H9 (cell line): ENCODE results near the gene CALML4. TPM values are rescaled to one million over a fixed set of nuclear protein-coding genes. Genes with fewer than 3 reads are reported as not detected.

ENCODE experiments used
- DNase-seq: peaks from one replicate; pipeline ENCODE4 v3.0.0-alpha.2; 2017
- H2AFZ ChIP-seq: one replicate; pipeline ENCODE4 v1.6.1; 2013; ENCODE audit warnings: mild to moderate bottlenecking, low read length, control low read depth, moderate library complexity
- H2AK5ac ChIP-seq: 2 replicates; pipeline ENCODE4 v1.6.1; 2013; ENCODE audit warnings: low read length, control low read depth, mixed read lengths; ENCODE audit not compliant: insufficient read length
- H2BK120ac ChIP-seq: one replicate; pipeline ENCODE4 v1.6.1; 2013; ENCODE audit warnings: low read depth, mild to moderate bottlenecking, low read length, control low read depth, inconsistent platforms; ENCODE audit not compliant: poor library complexity, severe bottlenecking
- H2BK12ac ChIP-seq: 2 replicates; pipeline ENCODE4 v1.6.1; 2013; ENCODE audit warnings: low read length, control low read depth, mixed read lengths, low read depth; ENCODE audit not compliant: insufficient read length
- H2BK15ac ChIP-seq: 2 replicates; pipeline ENCODE4 v1.6.1; 2013; ENCODE audit warnings: low read depth, low read length, control low read depth
- H2BK20ac ChIP-seq: one replicate; pipeline ENCODE4 v1.6.1; 2013; ENCODE audit warnings: low read depth, mild to moderate bottlenecking, low read length, control low read depth, inconsistent platforms; ENCODE audit not compliant: poor library complexity, severe bottlenecking
- H2BK5ac ChIP-seq: 2 replicates; pipeline ENCODE4 v1.6.1; 2013; ENCODE audit warnings: low read length, control low read depth, mixed read lengths; ENCODE audit not compliant: insufficient read length
- H3K14ac ChIP-seq: 2 replicates; pipeline ENCODE4 v1.6.1; 2013; ENCODE audit warnings: low read length, control low read depth; ENCODE audit not compliant: insufficient read depth
- H3K18ac ChIP-seq: 2 replicates; pipeline ENCODE4 v1.6.1; 2013; ENCODE audit warnings: low read depth, mild to moderate bottlenecking, mixed read lengths, low read length, control low read depth; ENCODE audit not compliant: insufficient read length
- H3K23ac ChIP-seq: 2 replicates; pipeline ENCODE4 v1.6.1; 2013; ENCODE audit warnings: low read length, control low read depth, mixed read lengths, low read depth; ENCODE audit not compliant: insufficient read length
- H3K23me2 ChIP-seq: 2 replicates; pipeline ENCODE4 v1.6.1; 2013; ENCODE audit warnings: low read depth, mild to moderate bottlenecking, mixed read lengths, low read length, control low read depth; ENCODE audit not compliant: insufficient read length, poor library complexity, severe bottlenecking
- H3K27ac ChIP-seq: 2 replicates; pipeline ENCODE4 v1.5.1; 2013; ENCODE audit warnings: low read length, control low read depth, mixed read lengths, low read depth; ENCODE audit not compliant: insufficient read length
- H3K27me3 ChIP-seq: 2 replicates; pipeline ENCODE4 v1.6.1; 2013; ENCODE audit warnings: low read length, control low read depth, inconsistent platforms; ENCODE audit not compliant: insufficient read depth
- H3K4ac ChIP-seq: 2 replicates; pipeline ENCODE4 v1.6.1; 2013; ENCODE audit warnings: low read depth, mild to moderate bottlenecking, control low read depth, inconsistent platforms, low read length, moderate library complexity
- H3K4me1 ChIP-seq: 2 replicates; pipeline ENCODE4 v1.6.1; 2013; ENCODE audit warnings: low read length, control low read depth, inconsistent platforms; ENCODE audit not compliant: insufficient read depth
- H3K4me2 ChIP-seq: 2 replicates; pipeline ENCODE4 v1.6.1; 2013; ENCODE audit warnings: low read length, control low read depth, mixed read lengths; ENCODE audit not compliant: insufficient read length, insufficient read depth
- H3K56ac ChIP-seq: 2 replicates; pipeline ENCODE4 v1.6.1; 2013; ENCODE audit warnings: low read depth, mild to moderate bottlenecking, mixed read lengths, low read length, control low read depth; ENCODE audit not compliant: insufficient read length
- H3K79me1 ChIP-seq: 2 replicates; pipeline ENCODE4 v1.6.1; 2013; ENCODE audit warnings: low read depth, mild to moderate bottlenecking, moderate library complexity, low read length, control low read depth, inconsistent platforms; ENCODE audit not compliant: insufficient read depth, poor library complexity, severe bottlenecking
- H3K79me2 ChIP-seq: 2 replicates; pipeline ENCODE4 v1.6.1; 2013; ENCODE audit warnings: low read length, control low read depth, inconsistent platforms; ENCODE audit not compliant: insufficient read depth
- H3K9ac ChIP-seq: 2 replicates; pipeline ENCODE4 v1.6.1; 2013; ENCODE audit warnings: low read length, control low read depth, mixed read lengths; ENCODE audit not compliant: insufficient read length; ENCODE audit errors: extremely low read depth
- H3K9me3 ChIP-seq: one replicate; pipeline ENCODE4 v1.6.1; 2013; ENCODE audit warnings: low read depth, low read length, inconsistent platforms; ENCODE audit not compliant: control insufficient read depth
- H3T11ph ChIP-seq: one replicate; pipeline ENCODE4 v1.6.1; 2013; ENCODE audit warnings: mild to moderate bottlenecking, low read length, control low read depth, inconsistent platforms
- H4K20me1 ChIP-seq: one replicate; pipeline ENCODE4 v1.6.1; 2013; ENCODE audit not compliant: control insufficient read depth, insufficient read length, insufficient read depth
- H4K5ac ChIP-seq: 2 replicates; pipeline ENCODE4 v1.6.1; 2013; ENCODE audit warnings: low read depth, mild to moderate bottlenecking, mixed read lengths, low read length, control low read depth; ENCODE audit not compliant: insufficient read length
- H4K8ac ChIP-seq: replicated peaks from 2 replicates; pipeline ENCODE4 v1.6.1; 2013; ENCODE audit warnings: low read length, control low read depth, mixed read lengths, low read depth; ENCODE audit not compliant: insufficient read length
- H4K91ac ChIP-seq: 2 replicates; pipeline ENCODE4 v1.6.1; 2013; ENCODE audit warnings: low read depth, mild to moderate bottlenecking, moderate library complexity, mixed read lengths, low read length, control low read depth; ENCODE audit not compliant: insufficient read length
- H3K27ac Mint-ChIP-seq, 3 experiments: 2 replicates in 2 of 3; 3 replicates in 1 of 3; pipeline ENCODE4 v1.8.0; 2020 to 2021; ENCODE audit warnings: mixed read lengths in 3 of 3, mild to moderate bottlenecking in 1 of 3, moderate library complexity in 1 of 3
- H3K27me3 Mint-ChIP-seq: 2 replicates; pipeline ENCODE4 v1.8.0; 2021; ENCODE audit warnings: low read depth, mild to moderate bottlenecking, moderate library complexity, mixed read lengths
- H3K36me3 Mint-ChIP-seq, 3 experiments: 2 replicates in 2 of 3; 3 replicates in 1 of 3; pipeline ENCODE4 v1.8.0; 2020 to 2021; ENCODE audit warnings: low read depth in 3 of 3, mixed read lengths in 3 of 3; ENCODE audit not compliant: insufficient read depth in 1 of 3
- H3K4me1 Mint-ChIP-seq, 2 experiments: 2 replicates each; pipeline ENCODE4 v1.8.0; 2020; ENCODE audit warnings: mixed read lengths in 2 of 2
- H3K4me3 Mint-ChIP-seq, 2 experiments: 2 replicates in 1 of 2; 3 replicates in 1 of 2; pipeline ENCODE4 v1.8.0; 2020 to 2021; ENCODE audit warnings: mild to moderate bottlenecking in 2 of 2, mixed read lengths in 2 of 2, moderate library complexity in 1 of 2
- H3K9me3 Mint-ChIP-seq, 2 experiments: 2 replicates in 1 of 2; 3 replicates in 1 of 2; pipeline ENCODE4 v1.8.0; 2020; ENCODE audit warnings: mild to moderate bottlenecking in 2 of 2, mixed read lengths in 2 of 2, moderate library complexity in 1 of 2
- CTCF ChIP-seq: fragments of 200-600 bp; sonication (generic); conservative IDR thresholded peaks from 3 replicates; pipeline ENCODE4 v1.8.0; 2021; ENCODE audit warnings: antibody characterized with exemption, mild to moderate bottlenecking
- WGBS: extraction: QIAGEN DNeasy Blood & Tissue Kit; methylation state at CpG from one replicate; pipeline ENCODE4 v1.1.7; 2013; ENCODE audit warnings: missing lambda C conversion rate, low lambda C conversion rate, mixed read lengths; ENCODE audit not compliant: insufficient read length; ENCODE audit errors: extremely low coverage; 5-methylcytosine and 5-hydroxymethylcytosine counted together
- total RNA-seq: library from RNA; stranded (reverse); gene quantifications from 2 replicates; pipeline ENCODE4 v1.2.1, GENCODE V29; 2021

Gene CALML4
- total RNA-seq, 1 experiment from 2014 or later = 11.8 TPM

- Mint-ChIP-seq H3K36me3 (peaks cover 0 to 3% (median 0%) of the 10 kb centered on the region in 3 experiments; a peak in 1 of 7 replicates), H3K27me3 (peaks cover 19% of the 10 kb centered on the region), H3K4me1 (peaks cover 32 to 43% of the 10 kb centered on the region in 2 experiments), H3K4me3 (no peak overlapping the region), H3K27ac (no peak overlapping the region), H3K9me3 (no peaks in the 10 kb centered on the region)
- Histone ChIP-seq H3T11ph (no peak overlapping the region), H4K8ac (no peak overlapping the region), H3K4me2 (no peak overlapping the region), H2BK15ac (no peak overlapping the region), H2BK5ac (no peak overlapping the region), H2AFZ (no peak overlapping the region), H2BK12ac (no peak overlapping the region), H3K79me1 (no peaks in the 10 kb centered on the region), H3K27ac (no peak overlapping the region), H2AK5ac (no peak overlapping the region), H2BK20ac (no peak overlapping the region), H3K79me2 (peaks cover 12% of the 10 kb centered on the region; the same call in 1 of the 2 replicates), H3K23ac (no peak overlapping the region), H4K91ac (no peak overlapping the region), H3K4me1 (peaks cover 9% of the 10 kb centered on the region; the same call in 1 of the 2 replicates), H3K4ac (no peak overlapping the region), H3K14ac (no peak overlapping the region), H3K18ac (no peak overlapping the region), H4K20me1 (no peaks in the 10 kb centered on the region), H3K9me3 (no peaks in the 10 kb centered on the region), H3K27me3 (no peaks in the 10 kb centered on the region), H3K9ac (no peak overlapping the region), H3K23me2 (peaks cover 16% of the 10 kb centered on the region), H2BK120ac (no peak overlapping the region), H3K56ac (no peak overlapping the region), H4K5ac (no peak overlapping the region)
- no CpG with 5 or more reads among the region's 6 CpGs for WGBS
- no peak for DNase-seq
- no peak for TF ChIP-seq CTCF
These were observed 27.3 kb upstream of the CALML4 start for GRCh38 chr15:68232449-68232848.
